ENCODE results near the gene TTC19.

TTC19 gene

GRCh38 chr17:15966879-15967248, 32.8 kb upstream of the TTC19 start (continued):
- TF ChIP-seq ZNF555 (tag by site-specific recombination; conservative IDR thresholded peaks at IDR 0.05) (no peak), KLF9 (tag by site-specific recombination; IDR thresholded peaks at IDR 0.05; ENCODE audit: low read depth) (peak; percentile 66), KLF17 (tag by site-specific recombination; IDR thresholded peaks at IDR 0.05) (0 out of 2 replicates have a peak, but pooled peaks have one; percentile 33), ZNF549 (tag by site-specific recombination; IDR thresholded peaks at IDR 0.05) (no peak), ZNF23 (tag by site-specific recombination; IDR thresholded peaks at IDR 0.05; ENCODE audit: borderline replicate concordance) (no peak), ZNF16 (tag by site-specific recombination; IDR thresholded peaks at IDR 0.05; ENCODE audit: low read depth) (no peak), ZNF354C (tag by site-specific recombination; IDR thresholded peaks at IDR 0.05; ENCODE audit: borderline replicate concordance, low read depth) (no peak), ZNF660 (tag by site-specific recombination; IDR thresholded peaks at IDR 0.05) (no peak), ZNF223 (tag by site-specific recombination; IDR thresholded peaks at IDR 0.05) (no peak), ZNF571 (tag by site-specific recombination; IDR thresholded peaks at IDR 0.05) (no peak), ELK4 (IDR thresholded peaks at IDR 0.05; ENCODE audit: borderline replicate concordance, low read depth, low read length) (no peak), GLIS2 (tag by site-specific recombination; IDR thresholded peaks at IDR 0.05) (no peak; the same call in 1 of the 2 replicates), ZNF449 (tag by site-specific recombination; IDR thresholded peaks at IDR 0.05) (no peak), ZFP3 (tag by site-specific recombination; IDR thresholded peaks at IDR 0.05; ENCODE audit: low read depth) (no peak), ZNF521 (tag by site-specific recombination; IDR thresholded peaks at IDR 0.05) (no peak), KLF10 (tag by site-specific recombination; IDR thresholded peaks at IDR 0.05) (no peak), KLF1 (tag by site-specific recombination; IDR thresholded peaks at IDR 0.05) (peak; percentile 64), KLF7 (tag by site-specific recombination; IDR thresholded peaks at IDR 0.05; ENCODE audit: borderline replicate concordance) (peak; percentile 62; the same call in 1 of the 2 replicates), ZNF488 (tag by site-specific recombination; IDR thresholded peaks at IDR 0.05) (no peak), HOXA7 (CRISPR knock-in tag; IDR thresholded peaks at IDR 0.05; ENCODE audit: borderline replicate concordance) (no peak), SCRT1 (tag by site-specific recombination; IDR thresholded peaks at IDR 0.05; ENCODE audit: borderline replicate concordance) (no peak), ZNF404 (tag by site-specific recombination; IDR thresholded peaks at IDR 0.05) (no peak), HOXD13 (CRISPR knock-in tag; IDR thresholded peaks at IDR 0.05; ENCODE audit: borderline replicate concordance) (no peak), ZSCAN16 (tag by site-specific recombination; IDR thresholded peaks at IDR 0.05) (0 out of 2 replicates have a peak, but pooled peaks have one; percentile 8)
- TF ChIP-seq, protein P1, sequence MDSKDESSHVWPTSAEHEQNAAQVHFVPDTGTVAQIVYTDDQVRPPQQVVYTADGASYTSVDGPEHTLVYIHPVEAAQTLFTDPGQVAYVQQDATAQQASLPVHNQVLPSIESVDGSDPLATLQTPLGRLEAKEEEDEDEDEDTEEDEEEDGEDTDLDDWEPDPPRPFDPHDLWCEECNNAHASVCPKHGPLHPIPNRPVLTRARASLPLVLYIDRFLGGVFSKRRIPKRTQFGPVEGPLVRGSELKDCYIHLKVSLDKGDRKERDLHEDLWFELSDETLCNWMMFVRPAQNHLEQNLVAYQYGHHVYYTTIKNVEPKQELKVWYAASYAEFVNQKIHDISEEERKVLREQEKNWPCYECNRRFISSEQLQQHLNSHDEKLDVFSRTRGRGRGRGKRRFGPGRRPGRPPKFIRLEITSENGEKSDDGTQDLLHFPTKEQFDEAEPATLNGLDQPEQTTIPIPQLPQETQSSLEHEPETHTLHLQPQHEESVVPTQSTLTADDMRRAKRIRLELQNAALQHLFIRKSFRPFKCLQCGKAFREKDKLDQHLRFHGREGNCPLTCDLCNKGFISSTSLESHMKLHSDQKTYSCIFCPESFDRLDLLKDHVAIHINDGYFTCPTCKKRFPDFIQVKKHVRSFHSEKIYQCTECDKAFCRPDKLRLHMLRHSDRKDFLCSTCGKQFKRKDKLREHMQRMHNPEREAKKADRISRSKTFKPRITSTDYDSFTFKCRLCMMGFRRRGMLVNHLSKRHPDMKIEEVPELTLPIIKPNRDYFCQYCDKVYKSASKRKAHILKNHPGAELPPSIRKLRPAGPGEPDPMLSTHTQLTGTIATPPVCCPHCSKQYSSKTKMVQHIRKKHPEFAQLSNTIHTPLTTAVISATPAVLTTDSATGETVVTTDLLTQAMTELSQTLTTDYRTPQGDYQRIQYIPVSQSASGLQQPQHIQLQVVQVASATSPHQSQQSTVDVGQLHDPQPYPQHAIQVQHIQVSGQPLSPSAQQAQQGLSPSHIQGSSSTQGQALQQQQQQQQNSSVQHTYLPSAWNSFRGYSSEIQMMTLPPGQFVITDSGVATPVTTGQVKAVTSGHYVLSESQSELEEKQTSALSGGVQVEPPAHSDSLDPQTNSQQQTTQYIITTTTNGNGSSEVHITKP (tag by site-specific recombination; IDR thresholded peaks at IDR 0.05): no peak
- TF ChIP-seq, protein P2, sequence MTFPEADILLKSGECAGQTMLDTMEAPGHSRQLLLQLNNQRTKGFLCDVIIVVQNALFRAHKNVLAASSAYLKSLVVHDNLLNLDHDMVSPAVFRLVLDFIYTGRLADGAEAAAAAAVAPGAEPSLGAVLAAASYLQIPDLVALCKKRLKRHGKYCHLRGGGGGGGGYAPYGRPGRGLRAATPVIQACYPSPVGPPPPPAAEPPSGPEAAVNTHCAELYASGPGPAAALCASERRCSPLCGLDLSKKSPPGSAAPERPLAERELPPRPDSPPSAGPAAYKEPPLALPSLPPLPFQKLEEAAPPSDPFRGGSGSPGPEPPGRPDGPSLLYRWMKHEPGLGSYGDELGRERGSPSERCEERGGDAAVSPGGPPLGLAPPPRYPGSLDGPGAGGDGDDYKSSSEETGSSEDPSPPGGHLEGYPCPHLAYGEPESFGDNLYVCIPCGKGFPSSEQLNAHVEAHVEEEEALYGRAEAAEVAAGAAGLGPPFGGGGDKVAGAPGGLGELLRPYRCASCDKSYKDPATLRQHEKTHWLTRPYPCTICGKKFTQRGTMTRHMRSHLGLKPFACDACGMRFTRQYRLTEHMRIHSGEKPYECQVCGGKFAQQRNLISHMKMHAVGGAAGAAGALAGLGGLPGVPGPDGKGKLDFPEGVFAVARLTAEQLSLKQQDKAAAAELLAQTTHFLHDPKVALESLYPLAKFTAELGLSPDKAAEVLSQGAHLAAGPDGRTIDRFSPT (tag by site-specific recombination; IDR thresholded peaks at IDR 0.05): no peak
- TF ChIP-seq, protein P3, sequence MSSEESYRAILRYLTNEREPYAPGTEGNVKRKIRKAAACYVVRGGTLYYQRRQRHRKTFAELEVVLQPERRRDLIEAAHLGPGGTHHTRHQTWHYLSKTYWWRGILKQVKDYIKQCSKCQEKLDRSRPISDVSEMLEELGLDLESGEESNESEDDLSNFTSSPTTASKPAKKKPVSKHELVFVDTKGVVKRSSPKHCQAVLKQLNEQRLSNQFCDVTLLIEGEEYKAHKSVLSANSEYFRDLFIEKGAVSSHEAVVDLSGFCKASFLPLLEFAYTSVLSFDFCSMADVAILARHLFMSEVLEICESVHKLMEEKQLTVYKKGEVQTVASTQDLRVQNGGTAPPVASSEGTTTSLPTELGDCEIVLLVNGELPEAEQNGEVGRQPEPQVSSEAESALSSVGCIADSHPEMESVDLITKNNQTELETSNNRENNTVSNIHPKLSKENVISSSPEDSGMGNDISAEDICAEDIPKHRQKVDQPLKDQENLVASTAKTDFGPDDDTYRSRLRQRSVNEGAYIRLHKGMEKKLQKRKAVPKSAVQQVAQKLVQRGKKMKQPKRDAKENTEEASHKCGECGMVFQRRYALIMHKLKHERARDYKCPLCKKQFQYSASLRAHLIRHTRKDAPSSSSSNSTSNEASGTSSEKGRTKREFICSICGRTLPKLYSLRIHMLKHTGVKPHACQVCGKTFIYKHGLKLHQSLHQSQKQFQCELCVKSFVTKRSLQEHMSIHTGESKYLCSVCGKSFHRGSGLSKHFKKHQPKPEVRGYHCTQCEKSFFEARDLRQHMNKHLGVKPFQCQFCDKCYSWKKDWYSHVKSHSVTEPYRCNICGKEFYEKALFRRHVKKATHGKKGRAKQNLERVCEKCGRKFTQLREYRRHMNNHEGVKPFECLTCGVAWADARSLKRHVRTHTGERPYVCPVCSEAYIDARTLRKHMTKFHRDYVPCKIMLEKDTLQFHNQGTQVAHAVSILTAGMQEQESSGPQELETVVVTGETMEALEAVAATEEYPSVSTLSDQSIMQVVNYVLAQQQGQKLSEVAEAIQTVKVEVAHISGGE (tag by site-specific recombination; conservative IDR thresholded peaks at IDR 0.05; ENCODE audit: low read depth): no peak
